Measurements from ENCODE around the gene SREBF1. TPM values are rescaled to one million over a fixed set of nuclear protein-coding genes. Genes with fewer than 3 reads are reported as not detected.

The SREBF1 gene
- total and polyA plus RNA-seq, 4 experiments from 2014 or later, result 5.0 to 15.5 (median 10.8) TPM

- intact Hi-C loops (cut with micrococcal nuclease), result no loop called here
- Histone ChIP-seq H3K4me3 (ENCODE audit: low read length in 2 of 2) (no peak overlapping the region), H3K27ac (ENCODE audit: low read depth, low read length) (no peak overlapping the region), H3K27me3 (ENCODE audit: insufficient read depth, low read length) (no peaks in the 10 kb centered on the region), H3K4me1 (ENCODE audit: insufficient read depth, low read length) (peaks cover 27% of the 10 kb centered on the region), H3K36me3 (ENCODE audit: insufficient read depth, low read length) (peaks cover 17% of the 10 kb centered on the region), H3K9me3 (ENCODE audit: control insufficient read depth in 1 of 2, low read length in 2 of 2) (no peaks in the 10 kb centered on the region)
- H3K4me3 Mint-ChIP-seq, result no peak overlapping the region
- POLR2A ChIA-PET (ENCODE audit: partially characterized antibody), result interaction anchor here (1.5 kb wide), 1 partner anchor 21 kb away, joined by 4 read pairs; the partner anchor contains the start of gene SREBF1
- H3K4me1 Mint-ChIP-seq, result peaks cover 6 to 29% (median 15%) of the 10 kb centered on the region in 4 donors
- DNase-seq, result no peak
- CTCF ChIA-PET (ENCODE audit: partially characterized antibody), result interaction anchor here (1.2 to 11.7 kb wide), 2 partner anchors 17 to 41 kb away, joined by 3 to 234 read pairs; no protein-coding TSS in a partner anchor
- no peaks in the 10 kb centered on the region for H3K9me3 Mint-ChIP-seq
- peaks cover 10 to 26% of the 10 kb centered on the region in 2 donors for H3K36me3 Mint-ChIP-seq
- no peaks in the 10 kb centered on the region for H3K27me3 Mint-ChIP-seq
- peak overlapping the region in 3 of 7 donors; percentile 17 to 64 (median 63) for H3K27ac Mint-ChIP-seq
Measured at GRCh38 chr17:17815436-17816200, 21.2 kb downstream of the SREBF1 start.

GRCh38 chr17:17815062-17815406 lies 21.8 kb downstream of the SREBF1 start:
- H3K36me3 ChIP-seq (ENCODE audit: insufficient read depth, low read length), result peaks cover 17% of the 10 kb centered on the region
- Mint-ChIP-seq H3K36me3 (peaks cover 10 to 26% of the 10 kb centered on the region in 2 donors), H3K27me3 (no peaks in the 10 kb centered on the region), H3K4me1 (peaks cover 4 to 24% (median 10%) of the 10 kb centered on the region in 4 donors), H3K4me3 (no peak overlapping the region), H3K27ac (peak overlapping the region in 2 of 7 donors; percentile 60 to 64), H3K9me3 (peaks cover 0 to 2% (median 0%) of the 10 kb centered on the region in 8 donors)
- intact Hi-C loops (cut with micrococcal nuclease), result no loop called here
- H3K4me3 ChIP-seq (ENCODE audit: low read length in 2 of 2), result no peak overlapping the region
- H3K4me1 ChIP-seq (ENCODE audit: insufficient read depth, low read length), result peaks cover 21% of the 10 kb centered on the region
- H3K27ac ChIP-seq (ENCODE audit: low read depth, low read length), result no peak overlapping the region
- ChIA-PET CTCF (ENCODE audit: partially characterized antibody) (interaction anchor here (1.2 to 11.7 kb wide), 3 partner anchors 17 to 41 kb away, joined by 3 to 234 read pairs (median 17); partner anchors contain the start of gene SREBF1), POLR2A (ENCODE audit: partially characterized antibody) (interaction anchor here (1.5 kb wide), 1 partner anchor 22 kb away, joined by 4 read pairs; the partner anchor contains the start of gene SREBF1)
- DNase-seq, result no peak
- H3K9me3 ChIP-seq (ENCODE audit: control insufficient read depth in 1 of 2, low read length in 2 of 2), result no peaks in the 10 kb centered on the region
- H3K27me3 ChIP-seq (ENCODE audit: insufficient read depth, low read length), result no peaks in the 10 kb centered on the region

GRCh38 chr17:17814162-17815061 lies 22.4 kb downstream of the SREBF1 start:
- Mint-ChIP-seq H3K27me3 (no peaks in the 10 kb centered on the region), H3K27ac (peak overlapping the region in 1 of 7 donors; percentile 69), H3K4me1 (peaks cover 1 to 17% (median 5%) of the 10 kb centered on the region in 4 donors), H3K4me3 (no peak overlapping the region), H3K9me3 (peaks cover 0 to 2% (median 0%) of the 10 kb centered on the region in 8 donors), H3K36me3 (peaks cover 6 to 23% of the 10 kb centered on the region in 2 donors)
- intact Hi-C loops (cut with micrococcal nuclease), result no loop called here
- Histone ChIP-seq H3K4me1 (ENCODE audit: insufficient read depth, low read length) (peaks cover 15% of the 10 kb centered on the region), H3K36me3 (ENCODE audit: insufficient read depth, low read length) (peaks cover 17% of the 10 kb centered on the region), H3K27me3 (ENCODE audit: insufficient read depth, low read length) (no peaks in the 10 kb centered on the region), H3K9me3 (ENCODE audit: control insufficient read depth in 1 of 2, low read length in 2 of 2) (no peaks in the 10 kb centered on the region), H3K4me3 (ENCODE audit: low read length in 2 of 2) (no peak overlapping the region), H3K27ac (ENCODE audit: low read depth, low read length) (no peak overlapping the region)
- ChIA-PET POLR2A (ENCODE audit: partially characterized antibody) (interaction anchor here (1.4 to 1.5 kb wide), 2 partner anchors 22 to 132 kb away, joined by 3 to 4 read pairs; partner anchors contain the start of gene SREBF1), CTCF (ENCODE audit: partially characterized antibody) (interaction anchor here (1.2 to 11.7 kb wide), 4 partner anchors 18 to 42 kb away, joined by 3 to 234 read pairs (median 14); partner anchors contain the start of gene SREBF1)
- no peak for DNase-seq

GRCh38 chr17:17813725-17814095 lies 23.1 kb downstream of the SREBF1 start:
- Mint-ChIP-seq H3K27ac (peak overlapping the region in 1 of 7 donors; percentile 69), H3K4me3 (no peak overlapping the region), H3K4me1 (peaks cover under 1 to 12% (median 2%) of the 10 kb centered on the region in 4 donors), H3K9me3 (peaks cover 0 to 2% (median 0%) of the 10 kb centered on the region in 8 donors), H3K27me3 (no peaks in the 10 kb centered on the region), H3K36me3 (peaks cover 2 to 20% of the 10 kb centered on the region in 2 donors)
- ChIA-PET POLR2A (ENCODE audit: partially characterized antibody) (interaction anchor here (1.2 to 1.4 kb wide), 2 partner anchors 36 to 131 kb away, joined by 3 to 5 read pairs; no protein-coding TSS in a partner anchor), CTCF (ENCODE audit: partially characterized antibody) (interaction anchor here (1.1 to 11.7 kb wide), 7 partner anchors 12 to 133 kb away, joined by 3 to 234 read pairs (median 11); partner anchors contain the start of genes RAI1 and SREBF1)
- DNase-seq, result no peak
- Histone ChIP-seq H3K4me1 (ENCODE audit: insufficient read depth, low read length) (peaks cover 8% of the 10 kb centered on the region), H3K9me3 (ENCODE audit: control insufficient read depth in 1 of 2, low read length in 2 of 2) (no peaks in the 10 kb centered on the region), H3K27me3 (ENCODE audit: insufficient read depth, low read length) (no peaks in the 10 kb centered on the region), H3K27ac (ENCODE audit: low read depth, low read length) (no peak overlapping the region), H3K36me3 (ENCODE audit: insufficient read depth, low read length) (peaks cover 16% of the 10 kb centered on the region), H3K4me3 (ENCODE audit: low read length in 2 of 2) (no peak overlapping the region)
- intact Hi-C loops (cut with micrococcal nuclease), result no loop called here

- Mint-ChIP-seq H3K4me3 (no peak overlapping the region), H3K27ac (peak overlapping the region in 2 of 7 donors; percentile 53 to 57), H3K27me3 (no peaks in the 10 kb centered on the region), H3K4me1 (peaks cover 0 to 12% (median 2%) of the 10 kb centered on the region in 4 donors), H3K9me3 (peaks cover 0 to 2% (median 0%) of the 10 kb centered on the region in 8 donors), H3K36me3 (peaks cover 0 to 18% of the 10 kb centered on the region in 2 donors)
- Histone ChIP-seq H3K4me3 (ENCODE audit: low read length in 2 of 2) (no peak overlapping the region), H3K9me3 (ENCODE audit: control insufficient read depth in 1 of 2, low read length in 2 of 2) (no peaks in the 10 kb centered on the region), H3K27me3 (ENCODE audit: insufficient read depth, low read length) (no peaks in the 10 kb centered on the region), H3K4me1 (ENCODE audit: insufficient read depth, low read length) (peaks cover 8% of the 10 kb centered on the region), H3K36me3 (ENCODE audit: insufficient read depth, low read length) (peaks cover 11% of the 10 kb centered on the region), H3K27ac (ENCODE audit: low read depth, low read length) (peak overlapping the region; percentile 8)
- CTCF ChIA-PET (ENCODE audit: partially characterized antibody), result interaction anchor here (0.6 to 11.7 kb wide), 13 partner anchors 8 to 216 kb away, joined by 3 to 234 read pairs (median 8); partner anchors contain the start of genes RAI1 and SREBF1
- POLR2A ChIA-PET (ENCODE audit: partially characterized antibody), result interaction anchor here (0.8 to 1.4 kb wide), 4 partner anchors 23 to 131 kb away, joined by 3 to 5 read pairs (median 4); no protein-coding TSS in a partner anchor
- intact Hi-C loops (cut with micrococcal nuclease), result no loop called here
- no peak for DNase-seq
Measured at GRCh38 chr17:17813055-17813724, 23.6 kb downstream of the SREBF1 start.
